ENCODE measurements around the gene KLHL18.
A peak's percentile ranks its signal among the peaks of the same experiment; 100 is the strongest.
"Not testable (repeated sequence)": the region's sequence is repeated elsewhere in the genome, so short reads cannot be mapped to it uniquely, and the experiment has no call there.

Gene KLHL18

DNA sequence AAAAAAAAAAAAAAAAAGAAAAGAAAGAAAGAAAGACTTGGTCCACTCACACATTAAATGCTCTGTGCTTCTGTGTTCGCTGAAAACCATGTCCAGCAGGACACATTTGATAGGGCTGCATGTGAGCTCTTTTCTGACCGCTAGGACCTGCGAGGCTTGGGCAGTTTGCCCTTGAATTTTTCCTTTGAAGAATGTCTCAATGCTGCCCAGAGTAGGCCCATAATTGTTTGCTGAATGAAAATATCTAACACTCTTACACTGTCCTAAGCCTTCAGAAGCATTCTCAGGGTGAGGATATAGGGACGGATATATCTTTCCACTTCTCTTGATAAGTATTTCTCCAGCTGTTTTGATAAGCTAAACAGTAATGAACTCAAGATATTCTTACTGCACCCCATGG lies 6.2 kb upstream of the KLHL18 start:
- DNase-seq: no peak

DNA sequence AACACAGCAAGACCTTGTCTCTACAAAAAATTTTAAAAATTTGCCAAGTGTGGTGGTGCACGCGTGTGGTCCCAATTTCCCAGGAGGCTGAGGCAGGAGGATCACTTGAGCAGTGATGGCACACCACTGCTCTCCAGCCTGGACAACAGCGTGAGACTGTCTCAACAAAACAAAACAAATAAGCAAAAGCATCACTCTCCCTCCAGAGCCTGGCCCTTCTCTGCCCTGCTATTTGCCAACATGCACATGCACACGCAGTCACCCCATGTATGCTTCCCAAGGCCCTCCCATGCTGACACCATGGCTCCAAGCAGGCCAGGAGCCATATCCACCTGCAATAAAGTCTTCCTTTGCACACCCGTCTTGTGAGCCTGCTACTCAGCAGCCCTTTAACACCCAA lies 2.2 kb upstream of the KLHL18 start:
- DNase-seq: no peak

DNA sequence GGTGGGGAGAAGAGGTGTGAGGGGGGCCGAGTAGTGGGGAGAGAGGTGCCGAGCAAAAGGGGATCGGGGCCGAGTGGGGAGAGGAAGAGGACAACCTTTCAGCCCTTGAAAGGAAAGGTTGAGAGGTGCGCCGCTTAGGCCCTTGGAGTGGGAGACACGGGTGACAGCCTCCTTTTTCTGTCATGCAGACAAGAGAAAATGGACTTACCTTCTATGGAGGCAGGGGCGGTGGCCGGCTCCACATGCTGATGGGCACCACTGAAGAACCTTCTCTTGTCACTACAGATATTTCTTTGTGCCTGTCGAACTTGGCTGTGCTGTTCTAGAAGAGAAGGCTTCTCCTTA lies 421 bp downstream of the KLHL18 start:
- no peak for DNase-seq

DNA sequence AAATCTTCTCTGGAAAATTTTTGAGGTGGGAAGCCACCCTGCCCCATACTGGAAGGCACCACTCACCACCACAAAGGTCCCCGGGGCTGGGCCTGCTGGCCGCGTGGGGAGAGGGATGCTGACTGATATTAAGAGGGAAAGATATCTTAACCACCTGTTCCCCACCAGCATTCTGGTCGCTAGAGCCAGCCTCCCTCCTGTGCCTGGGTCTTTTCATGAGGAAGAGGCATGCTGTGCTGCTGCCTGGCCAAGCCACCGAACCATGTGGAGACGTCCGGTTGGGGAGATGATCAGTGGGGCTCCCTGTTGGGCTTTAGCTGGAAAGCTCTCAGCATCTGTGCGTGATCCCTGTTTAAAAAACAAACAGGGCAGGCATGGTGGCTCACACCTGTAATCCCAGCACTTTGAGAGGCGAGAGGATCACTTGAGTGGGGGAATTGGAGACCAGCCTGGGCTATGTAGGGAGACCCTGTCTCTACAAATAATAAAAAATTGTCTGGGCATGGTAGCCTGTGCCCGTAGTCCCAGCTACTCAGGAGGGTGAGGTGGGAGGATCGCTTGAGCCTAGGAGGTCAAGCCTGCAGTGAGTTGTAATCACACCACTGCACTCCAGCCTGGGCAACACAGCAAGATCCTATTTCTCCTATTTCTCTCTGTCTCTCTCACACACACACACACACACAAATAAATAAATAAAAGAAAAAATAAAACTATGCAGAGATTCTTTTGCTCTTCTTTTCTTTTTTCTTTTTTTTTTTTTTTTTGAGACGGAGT lies 1.0 kb downstream of the KLHL18 start:
- peak; percentile 10 for DNase-seq

DNA sequence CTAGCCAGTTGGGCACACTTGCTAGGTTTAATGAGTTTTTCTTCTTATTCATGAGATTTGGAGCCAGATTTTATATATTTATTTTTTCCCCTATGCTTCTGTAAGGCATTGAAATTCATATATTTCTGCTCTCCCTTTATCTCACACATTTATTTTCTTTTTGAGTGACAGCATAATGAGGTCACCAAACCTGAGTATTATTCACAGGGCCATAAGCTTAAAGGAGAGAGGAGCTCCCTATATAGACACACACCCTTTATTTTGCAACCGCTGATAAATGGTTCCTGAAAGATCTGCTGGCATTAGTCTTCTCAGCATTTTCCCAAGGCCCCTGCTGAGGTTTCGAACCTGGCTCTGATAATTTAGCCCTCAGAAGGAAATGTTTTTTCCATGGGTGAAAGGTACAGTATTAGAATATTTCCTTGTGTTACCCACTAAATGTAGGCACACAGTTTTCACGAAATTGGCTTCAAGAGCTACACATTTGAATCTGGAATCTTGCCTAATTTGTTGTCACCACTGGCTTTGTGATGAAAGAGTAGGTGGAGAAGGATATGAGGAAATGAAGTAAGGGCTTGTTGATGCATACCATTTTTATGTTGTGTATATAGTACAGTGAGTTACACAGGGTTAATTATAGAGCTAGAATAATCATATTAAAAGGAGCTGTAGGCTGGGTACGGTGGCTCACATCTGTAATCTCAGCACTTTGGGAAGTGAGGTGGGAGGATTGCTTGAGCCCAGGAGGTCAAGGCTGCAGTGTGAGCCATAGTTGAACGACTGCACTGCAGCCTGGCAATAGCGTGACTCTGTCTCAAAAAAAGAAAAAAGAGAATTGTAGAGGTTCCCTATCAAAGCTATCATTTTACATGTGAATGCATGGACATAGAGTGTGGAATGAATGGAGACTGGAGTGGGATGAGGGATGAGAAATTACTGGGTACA lies 6.5 kb downstream of the KLHL18 start:
- no peak for DNase-seq

GRCh38 chr3:47291158-47291753 lies 8.5 kb downstream of the KLHL18 start:
- no peak for DNase-seq

DNA sequence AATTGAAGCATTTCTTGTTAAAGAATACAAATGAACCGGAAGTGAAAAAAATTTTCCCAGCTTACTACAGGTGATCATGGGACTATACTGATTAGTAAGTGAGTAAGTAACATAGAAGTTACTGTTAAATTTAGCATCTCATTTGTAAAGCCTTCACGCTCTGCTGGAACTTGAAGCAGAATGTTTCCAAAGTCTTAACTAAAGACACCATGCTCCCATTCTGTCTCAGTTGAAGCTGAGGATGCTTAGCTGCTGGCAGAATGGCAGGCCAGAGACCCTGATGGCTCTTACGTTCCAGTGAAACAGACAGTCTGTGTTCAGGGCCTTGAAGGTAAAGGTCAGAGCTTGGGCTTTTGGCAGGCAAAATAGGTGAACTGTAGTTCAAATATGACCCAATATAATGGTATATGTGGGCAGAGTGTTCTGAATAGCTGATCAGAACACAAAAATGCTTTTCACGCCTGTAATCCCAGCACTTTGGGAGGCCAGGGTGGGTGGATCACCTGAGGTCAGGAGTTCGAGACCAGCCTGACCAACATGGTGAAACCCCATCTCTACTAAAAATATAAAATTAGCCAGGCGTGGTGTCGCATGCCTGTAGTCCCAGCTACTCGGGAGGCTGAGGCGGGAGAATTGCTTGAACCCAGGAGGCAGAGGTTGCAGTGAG lies 9.1 kb downstream of the KLHL18 start:
- not testable (repeated sequence) for DNase-seq

GRCh38 chr3:47293822-47294221 lies 11.1 kb downstream of the KLHL18 start:
- no peak for DNase-seq

DNA sequence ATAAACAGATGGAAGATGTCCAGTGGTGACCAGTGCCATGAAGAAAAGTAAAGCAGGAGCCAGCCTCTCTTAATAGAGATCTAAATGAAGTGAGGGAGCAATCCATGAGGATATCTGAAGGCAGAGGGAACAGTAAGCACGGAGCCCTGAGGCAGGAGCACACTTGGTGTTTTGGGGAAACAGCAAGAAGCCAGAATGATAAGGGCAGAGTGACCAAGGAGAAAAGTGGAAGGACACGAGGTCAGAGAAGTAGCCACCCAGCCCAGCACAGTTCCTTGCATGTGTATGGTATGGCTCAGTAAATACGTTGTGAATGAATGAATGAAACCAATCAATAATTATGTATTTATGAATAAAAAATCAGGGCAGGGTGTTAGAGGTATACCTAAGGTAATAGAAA lies 11.6 kb downstream of the KLHL18 start:
- DNase-seq: no peak

DNA sequence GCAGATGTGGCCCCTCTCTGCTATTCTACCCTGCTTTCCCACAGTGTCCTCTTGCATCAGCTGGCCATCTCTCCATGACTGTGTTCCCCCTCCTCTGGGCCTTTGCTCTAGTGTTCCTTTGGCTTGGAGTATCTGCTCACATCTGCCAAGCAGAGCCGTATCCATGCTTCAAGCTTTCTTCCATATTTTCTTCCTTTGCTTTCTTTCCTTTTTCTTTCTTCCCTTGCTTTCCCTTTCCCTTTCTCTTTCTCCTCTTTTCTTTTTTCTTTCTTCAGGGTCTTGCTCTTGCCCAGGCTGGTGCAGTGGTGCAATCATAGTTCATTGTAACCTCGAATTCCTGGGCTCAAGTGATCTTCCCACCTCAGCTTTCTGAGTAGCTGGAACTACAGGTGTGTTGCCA lies 12.6 kb downstream of the KLHL18 start:
- DNase-seq: no peak

DNA sequence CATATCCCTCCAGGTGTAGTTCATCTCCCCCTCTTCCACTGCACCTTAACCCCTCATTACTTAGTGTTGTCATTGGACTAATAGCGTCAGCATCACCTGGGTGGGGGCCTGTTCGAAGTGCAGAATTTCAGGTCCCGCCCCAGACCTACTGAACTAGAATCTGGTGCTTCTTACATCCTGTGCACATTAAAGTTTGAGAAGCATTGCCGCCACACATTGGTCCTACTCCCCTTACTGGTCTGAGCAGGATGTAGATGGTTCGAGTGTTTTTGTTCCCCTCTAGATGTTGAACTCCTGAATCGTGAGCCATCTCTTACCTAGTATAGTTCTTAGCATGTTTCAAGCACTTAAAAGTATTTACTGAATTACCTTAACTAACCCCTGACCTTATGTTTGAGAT lies 13.2 kb downstream of the KLHL18 start:
- no peak for DNase-seq

GRCh38 chr3:47296562-47297302 lies 14.0 kb downstream of the KLHL18 start:
- DNase-seq: no peak

DNA sequence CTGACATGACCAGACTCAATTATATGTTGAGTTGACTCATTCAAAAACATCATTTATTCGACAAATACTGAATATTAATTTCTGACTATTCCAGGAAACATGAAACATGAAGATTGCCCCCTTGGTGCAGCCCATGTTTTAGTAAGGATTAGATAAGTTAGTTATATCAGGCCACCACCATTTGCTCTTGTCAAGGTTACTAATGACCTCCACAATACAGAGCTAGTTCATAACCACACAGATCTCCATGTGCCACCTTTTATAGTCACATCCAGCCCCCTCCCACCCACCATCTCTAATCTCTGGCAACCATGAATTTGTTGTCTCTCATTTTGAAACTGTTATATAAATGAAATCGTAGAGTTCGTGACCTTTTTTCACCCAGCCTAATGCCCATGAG lies 15.7 kb downstream of the KLHL18 start:
- no peak for DNase-seq

GRCh38 chr3:47299381-47300318 lies 16.9 kb downstream of the KLHL18 start:
- DNase-seq: no peak

DNA sequence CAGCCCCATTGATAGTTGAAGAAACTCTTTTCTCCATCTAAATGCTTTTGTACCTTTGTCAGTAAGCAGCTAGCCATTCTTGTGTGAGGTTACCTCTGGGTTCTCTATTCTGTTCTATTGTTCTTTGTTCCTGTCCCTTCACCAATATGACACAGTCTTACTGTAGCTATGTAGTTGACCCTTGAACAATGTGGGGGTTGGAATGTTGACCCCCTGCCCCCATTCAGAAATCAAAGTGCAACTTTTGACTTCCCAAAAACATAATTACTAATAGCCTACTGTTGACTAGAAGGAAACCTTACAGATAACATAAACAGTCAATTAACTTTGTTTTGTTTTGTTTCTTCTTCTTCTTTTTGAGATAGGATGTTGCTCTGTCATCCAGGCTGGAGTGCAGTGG lies 18.7 kb downstream of the KLHL18 start:
- DNase-seq: no peak

GRCh38 chr3:47306022-47306421 lies 23.3 kb downstream of the KLHL18 start:
- no peak for DNase-seq

DNA sequence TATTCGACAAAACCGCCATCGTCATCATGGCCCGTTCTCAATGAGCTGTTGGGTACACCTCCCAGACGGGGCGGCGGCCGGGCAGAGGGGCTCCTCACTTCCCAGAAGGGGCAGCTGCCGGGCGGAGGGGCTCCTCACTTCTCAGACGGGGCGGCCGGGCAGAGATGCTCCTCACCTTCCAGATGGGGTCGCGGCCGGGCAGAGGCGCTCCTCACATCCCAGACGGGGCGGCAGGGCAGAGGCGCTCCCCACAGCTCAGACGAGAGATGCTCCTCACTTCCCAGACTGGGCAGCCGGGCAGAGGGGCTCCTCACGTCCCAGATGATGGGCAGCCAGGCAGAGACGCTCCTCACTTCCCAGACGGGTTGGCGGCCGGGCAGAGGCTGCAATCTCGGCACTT lies 26.5 kb downstream of the KLHL18 start:
- not testable (repeated sequence) for DNase-seq

DNA sequence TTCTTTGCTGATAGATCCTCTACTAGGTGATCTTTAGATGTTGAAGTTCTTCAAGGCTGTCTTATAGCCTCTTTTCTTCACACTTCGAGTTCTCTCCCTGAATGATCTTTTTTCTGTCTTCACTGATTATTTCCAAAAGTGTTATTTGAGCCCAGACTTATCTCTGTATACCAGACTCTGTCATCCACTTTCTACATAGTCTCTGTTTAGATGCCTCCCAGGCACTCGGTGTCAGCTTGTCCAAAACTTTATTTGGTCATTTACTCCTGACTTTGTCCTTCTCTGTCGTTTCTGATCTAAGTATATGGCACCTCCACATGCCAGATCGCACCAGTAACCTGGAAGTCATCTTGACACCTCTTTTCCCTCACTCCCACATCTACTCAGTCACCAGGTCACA lies 27.6 kb downstream of the KLHL18 start:
- no peak for DNase-seq

DNA sequence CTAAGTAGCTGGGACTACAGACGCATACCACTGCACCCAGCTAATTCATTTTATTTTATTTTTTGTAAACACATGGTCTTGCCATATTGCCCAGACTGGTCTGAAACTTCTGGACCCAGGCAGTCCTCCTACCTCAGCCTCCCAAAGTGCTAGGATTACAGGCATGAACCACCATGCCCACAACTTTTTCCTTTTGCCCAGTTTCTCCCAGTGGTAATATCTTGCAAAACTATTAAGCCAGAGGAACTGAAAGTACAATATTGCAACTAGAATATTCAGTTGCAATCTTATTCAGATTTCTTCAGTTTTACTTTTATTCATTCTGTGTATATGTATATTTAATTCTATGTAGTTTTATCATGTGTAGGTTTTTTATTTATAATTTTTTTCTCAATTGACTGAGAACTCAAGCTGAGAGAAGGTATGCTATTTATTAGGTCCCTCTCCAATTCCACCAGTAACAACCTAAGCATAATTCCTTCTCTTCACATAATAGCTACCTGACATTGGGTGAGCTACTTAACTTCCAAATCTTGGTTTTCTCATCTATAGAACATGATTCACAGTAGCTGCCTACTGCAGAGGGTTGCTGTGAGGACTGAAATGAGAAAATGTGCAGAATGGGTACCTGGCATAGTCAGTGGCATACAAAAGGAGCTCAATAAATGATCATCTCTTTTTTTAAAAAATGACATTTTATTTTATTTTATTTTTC lies 30.8 kb downstream of the KLHL18 start:
- DNase-seq: no peak

DNA sequence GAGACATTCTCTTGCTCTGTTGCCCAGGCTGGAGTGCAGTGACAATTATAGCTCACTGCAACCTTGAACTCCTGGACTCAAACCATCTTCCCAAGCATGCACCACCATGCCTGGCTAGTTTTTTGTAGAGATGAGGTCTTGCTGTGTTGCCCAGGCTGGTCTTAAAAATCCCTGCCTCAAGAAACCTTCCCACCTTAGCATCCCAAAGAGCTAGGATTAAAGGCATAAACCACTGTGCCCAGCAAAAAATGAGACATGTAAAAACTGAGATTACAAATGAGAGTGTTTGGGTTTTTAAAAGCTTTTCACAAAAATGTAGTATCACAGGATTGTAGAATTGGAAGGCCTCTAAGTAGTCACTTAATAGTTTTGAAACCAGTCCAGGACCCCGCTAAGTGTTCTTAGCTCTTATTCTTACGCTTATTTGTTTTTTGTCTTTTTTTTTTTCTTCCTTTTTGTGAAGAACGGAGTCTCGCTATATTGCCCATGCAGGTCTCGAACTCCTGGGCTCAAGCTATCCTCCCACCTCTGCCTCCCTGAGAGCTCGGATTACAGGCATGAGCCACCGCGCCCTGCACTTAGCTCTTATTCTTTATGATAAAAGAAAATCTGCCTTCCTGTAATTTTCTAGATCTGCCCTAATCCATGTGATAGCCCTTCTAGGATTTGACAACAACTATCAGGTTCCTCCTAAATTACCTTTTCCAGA lies 31.5 kb downstream of the KLHL18 start:
- no peak for DNase-seq

Data from stimulated activated CD4-positive, alpha-beta T cell treated with anti-CD3 and anti-CD28 coated beads, Interleukin-4, amount 100 ng/mL, for 1 hour (primary cell).